Thyroid gland (tissue), 4 donors: ENCODE measurements around the gene POLG. TPM values are rescaled to one million over a fixed set of nuclear protein-coding genes. Genes with fewer than 3 reads are reported as not detected.
A peak's percentile ranks its signal among the peaks of the same experiment; 100 is the strongest.

Experiments used
- DNase-seq, 2 donors: peaks; one replicate each; pipeline ENCODE4 v3.0.0-alpha.2; 2019
- H3K27ac ChIP-seq, 3 donors: fragments of 200-600 bp; sonication (generic); 1 replicate in 2 of 3; 2 replicates in 1 of 3; pipeline ENCODE4 v1.5.1; 2016 to 2019; ENCODE audit warnings: mild to moderate bottlenecking in 1 of 3, moderate library complexity in 1 of 3
- H3K27me3 ChIP-seq: fragments of 200-600 bp; sonication (generic); one replicate; pipeline ENCODE4 v1.5.1; 2019
- H3K36me3 ChIP-seq, 2 donors: fragments of 200-600 bp; sonication (generic); one replicate each; pipeline ENCODE4 v1.5.1; 2016 to 2019
- H3K4me1 ChIP-seq, 2 donors: fragments of 200-600 bp; sonication (generic); one replicate each; pipeline ENCODE4 v1.5.1; 2017 to 2019
- H3K4me3 ChIP-seq, 3 donors: fragments of 200-600 bp; sonication (generic); replicated peaks in 1 of 3; 1 replicate in 2 of 3; 2 replicates in 1 of 3; pipeline ENCODE4 v1.5.1; 2016; ENCODE audit warnings: mild to moderate bottlenecking in 1 of 3
- H3K9me3 ChIP-seq: fragments of 200-600 bp; sonication (generic); one replicate; pipeline ENCODE4 v1.5.1; 2017
- CTCF ChIP-seq, 6 experiments: fragments of 200-600 bp in 3 of 6; fragments of 450-650 bp in 3 of 6; sonication (generic) in 3 of 6; IDR thresholded peaks; one replicate each; pipeline ENCODE4 v1.5.1; 2016 to 2019; ENCODE audit warnings: antibody characterized with exemption in 6 of 6, mild to moderate bottlenecking in 2 of 6, inconsistent platforms in 1 of 6, moderate library complexity in 1 of 6
- POLR2A ChIP-seq, 2 donors: fragments of 450-650 bp; IDR thresholded peaks; one replicate each; pipeline ENCODE4 v1.6.1; 2017; ENCODE audit warnings: antibody characterized with exemption in 2 of 2, mild to moderate bottlenecking in 2 of 2, moderate library complexity in 1 of 2
- WGBS, 2 donors: methylation state at CpG; one replicate each; pipeline ENCODE4 v1.1.5; 2017; 5-methylcytosine and 5-hydroxymethylcytosine counted together
- intact Hi-C: fragments of 100-400 bp; cut with DNase I; formaldehyde crosslinking; loops from one replicate; pipeline ENCODE4 v1.15.1; 2023
- total RNA-seq, 4 donors: library from RNA; depleted of rRNA; stranded (reverse); fragments of >200 nt; gene quantifications; one replicate each; pipeline ENCODE4 v1.2.3, GENCODE V29; 2016

The POLG gene
- total RNA-seq, 4 donors from 2014 or later, result 31.2 to 78.8 (median 61.0) TPM

DNA sequence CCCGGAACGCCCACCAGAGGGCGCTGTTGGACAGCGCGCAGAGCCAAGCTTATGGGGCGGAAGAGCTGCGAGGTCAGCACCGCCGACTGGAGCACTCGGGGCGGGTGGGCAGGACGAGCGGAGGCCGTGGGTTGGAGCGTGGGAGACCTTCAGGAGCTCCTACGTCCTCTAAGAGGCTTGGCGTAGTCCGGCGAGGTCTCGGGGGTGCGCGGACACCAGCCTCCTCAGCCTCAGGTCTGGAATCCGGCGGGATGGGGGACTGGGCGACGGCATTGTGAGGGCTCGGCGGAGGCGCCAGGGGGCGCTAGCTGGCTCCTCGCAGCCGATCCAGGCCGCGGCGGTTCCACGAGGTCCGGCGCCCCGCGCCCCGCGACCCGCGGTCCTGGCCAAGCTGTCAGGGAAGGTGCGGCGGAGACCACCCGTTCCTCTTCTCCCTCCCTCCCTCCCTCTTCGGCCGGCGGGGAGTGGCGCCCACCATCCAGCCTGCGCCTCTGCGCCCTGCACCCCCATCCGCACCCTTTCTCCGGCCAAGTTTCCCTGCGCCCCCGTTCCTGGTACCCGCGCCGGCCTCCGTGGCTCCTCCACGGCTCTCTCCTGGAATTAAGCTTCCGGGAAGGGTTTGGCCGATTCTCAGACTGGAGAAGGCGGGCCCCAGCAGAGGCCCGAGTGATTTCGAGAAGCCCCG lies 24.3 kb upstream of the POLG start:
- Histone ChIP-seq H3K4me3 (peak overlapping the region in 1 of 3 donors; percentile 37), H3K27ac (no peak overlapping the region), H3K9me3 (no peaks in the 10 kb centered on the region), H3K27me3 (peaks cover 23% of the 10 kb centered on the region), H3K4me1 (peaks cover 7 to 16% of the 10 kb centered on the region in 2 donors), H3K36me3 (no peaks in the 10 kb centered on the region)
- 7 to 8% methylated on average over 18 to 28 of the region's 68 CpGs for WGBS, 2 donors
- TF ChIP-seq CTCF (IDR thresholded peaks at IDR 0.05) (peak; percentile 92 to 99 (median 96)), POLR2A (IDR thresholded peaks at IDR 0.05) (no peak)
- peak; percentile 58 to 69 for DNase-seq
- intact Hi-C loops, result loop anchor here (2.0 kb wide), 1 partner anchor 68 kb away; no protein-coding TSS in a partner anchor

DNA sequence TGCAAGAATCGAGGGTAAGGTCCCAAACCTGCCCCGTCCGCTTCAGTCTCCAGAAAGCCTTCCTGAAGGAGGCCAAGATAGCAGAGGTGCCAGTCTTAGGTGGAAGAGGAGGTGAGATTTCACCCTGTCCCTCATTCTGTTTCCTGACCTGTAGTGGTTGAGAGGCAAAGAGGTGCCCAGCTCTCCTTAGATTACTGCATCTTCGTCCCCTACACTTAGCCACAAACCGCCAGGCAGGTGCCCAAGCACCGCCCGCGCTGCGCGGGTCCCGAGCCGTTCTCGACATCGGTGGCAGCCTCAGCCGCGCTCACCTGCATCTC lies 23.8 kb upstream of the POLG start:
- WGBS, 2 donors, result 0 to 13% methylated on average over 12 to 13 of the region's 16 CpGs
- no peak for DNase-seq
- no peak for TF ChIP-seq CTCF (IDR thresholded peaks at IDR 0.05)
- no peak for TF ChIP-seq POLR2A (IDR thresholded peaks at IDR 0.05)
- no peaks in the 10 kb centered on the region for H3K36me3 ChIP-seq
- H3K9me3 ChIP-seq, result no peaks in the 10 kb centered on the region
- H3K4me3 ChIP-seq, result peak overlapping the region in 1 of 3 donors; percentile 37
- no peak overlapping the region for H3K27ac ChIP-seq
- peaks cover 23% of the 10 kb centered on the region for H3K27me3 ChIP-seq
- intact Hi-C loops, result loop anchor here (2.0 kb wide), 1 partner anchor 68 kb away; no protein-coding TSS in a partner anchor
- peaks cover 7 to 16% of the 10 kb centered on the region in 2 donors for H3K4me1 ChIP-seq

- 33 to 34% methylated on average over 13 of the region's 13 CpGs for WGBS, 2 donors
- H3K9me3 ChIP-seq, result no peaks in the 10 kb centered on the region
- H3K27ac ChIP-seq, result no peak overlapping the region
- TF ChIP-seq POLR2A (IDR thresholded peaks at IDR 0.05), result no peak
- TF ChIP-seq CTCF (IDR thresholded peaks at IDR 0.05), result peak in 1 of 6 experiments; percentile 18
- H3K36me3 ChIP-seq, result no peaks in the 10 kb centered on the region
- no peak overlapping the region for H3K4me3 ChIP-seq
- peaks cover 7 to 8% of the 10 kb centered on the region in 2 donors for H3K4me1 ChIP-seq
- peaks cover 13% of the 10 kb centered on the region for H3K27me3 ChIP-seq
- intact Hi-C loops, result no loop called here
- DNase-seq, result no peak
Observed at GRCh38 chr15:89356634-89357298, 22.1 kb upstream of the POLG start.

GRCh38 chr15:89353991-89354390 lies 19.4 kb upstream of the POLG start:
- no peak for DNase-seq
- TF ChIP-seq CTCF (IDR thresholded peaks at IDR 0.05) (no peak), POLR2A (IDR thresholded peaks at IDR 0.05) (no peak)
- Histone ChIP-seq H3K9me3 (no peaks in the 10 kb centered on the region), H3K4me1 (peaks cover 3 to 4% of the 10 kb centered on the region in 2 donors), H3K4me3 (no peak overlapping the region), H3K27ac (no peak overlapping the region), H3K27me3 (peaks cover 2% of the 10 kb centered on the region), H3K36me3 (no peaks in the 10 kb centered on the region)
- intact Hi-C loops, result no loop called here
- 70 to 74% methylated on average over 1 to 2 of the region's 2 CpGs for WGBS, 2 donors

- DNase-seq, result no peak
- no peaks in the 10 kb centered on the region for H3K9me3 ChIP-seq
- no peaks in the 10 kb centered on the region for H3K27me3 ChIP-seq
- H3K36me3 ChIP-seq, result no peaks in the 10 kb centered on the region
- 70 to 78% methylated on average over 4 of the region's 4 CpGs for WGBS, 2 donors
- TF ChIP-seq CTCF (IDR thresholded peaks at IDR 0.05) (no peak), POLR2A (IDR thresholded peaks at IDR 0.05) (no peak)
- H3K27ac ChIP-seq, result no peak overlapping the region
- intact Hi-C loops, result no loop called here
- H3K4me1 ChIP-seq, result no peaks in the 10 kb centered on the region
- H3K4me3 ChIP-seq, result no peak overlapping the region
Observed at GRCh38 chr15:89352476-89352875, 17.9 kb upstream of the POLG start.
